Gastrocnemius medialis (tissue), 4 donors: ENCODE measurements around the gene IQGAP3. TPM values are rescaled to one million over a fixed set of nuclear protein-coding genes. Genes with fewer than 3 reads are reported as not detected.

Experiments used
- ATAC-seq, 2 donors: fragments of 150-250 bp; one replicate each; pipeline ENCODE4 v1.9.1; 2016
- DNase-seq, 2 donors: peaks; one replicate each; pipeline ENCODE4 v3.0.0-alpha.2; 2019
- H3K27ac ChIP-seq, 4 donors: fragments of 200-600 bp; sonication (generic); 1 replicate in 1 of 4; 2 replicates in 3 of 4; pipeline ENCODE4 v1.5.1; 2016 to 2018; ENCODE audit warnings: mild to moderate bottlenecking in 2 of 4, moderate library complexity in 1 of 4
- H3K27me3 ChIP-seq, 3 donors: fragments of 200-600 bp; sonication (generic) in 2 of 3; 1 replicate in 1 of 3; 2 replicates in 2 of 3; pipeline versions ENCODE4 v1.5.1 to v1.6.0; 2016 to 2019; ENCODE audit warnings: mild to moderate bottlenecking in 1 of 3, moderate library complexity in 1 of 3
- H3K36me3 ChIP-seq, 2 donors: fragments of 200-600 bp; sonication (generic) in 1 of 2; one replicate each; pipeline ENCODE4 v1.5.1; 2017 to 2018
- H3K4me1 ChIP-seq, 2 donors: fragments of 200-600 bp; sonication (generic) in 1 of 2; one replicate each; pipeline ENCODE4 v1.5.1; 2016 to 2017; ENCODE audit warnings: mild to moderate bottlenecking in 2 of 2
- H3K4me3 ChIP-seq, 4 donors: fragments of 200-600 bp; sonication (generic) in 3 of 4; 1 replicate in 1 of 4; 2 replicates in 3 of 4; pipeline ENCODE4 v1.5.1; 2016 to 2019; ENCODE audit warnings: mild to moderate bottlenecking in 2 of 4
- H3K9me3 ChIP-seq, 3 donors: fragments of 200-600 bp; sonication (generic) in 2 of 3; 1 replicate in 1 of 3; 2 replicates in 2 of 3; pipeline ENCODE4 v1.5.1; 2016 to 2019
- POLR2A ChIP-seq, 2 donors: fragments of 450-650 bp; IDR thresholded peaks; one replicate each; pipeline ENCODE4 v1.6.1; 2017; ENCODE audit warnings: antibody characterized with exemption in 2 of 2, mild to moderate bottlenecking in 2 of 2, moderate library complexity in 2 of 2
- in situ Hi-C, 4 donors: fragments of 200-750 bp; cut with MboI; loops; one replicate each; pipeline versions ENCODE4 v1.15.0 to v1.8.0; 2017; ENCODE audit warnings: low sequenced_read_pairs in 4 of 4
- intact Hi-C: fragments of 100-400 bp; cut with DNase I; formaldehyde crosslinking; loops from one replicate; pipeline ENCODE4 v1.15.1; 2023; ENCODE audit warnings: low total_unique reads
- total RNA-seq, 4 donors: library from RNA; depleted of rRNA; stranded (reverse); fragments of >200 nt; gene quantifications; one replicate each; pipeline versions ENCODE4 v1.1.0 to v1.2.3, GENCODE V29; 2016
- TF ChIP-seq, protein P1 (sequence below), 5 experiments: fragments of 450-650 bp in 3 of 5; fragments of 200-600 bp in 2 of 5; sonication (generic) in 2 of 5; IDR thresholded peaks in 4 of 5; conservative IDR thresholded peaks in 1 of 5; 1 replicate in 4 of 5; 2 replicates in 1 of 5; pipeline ENCODE4 v1.5.1; 2016 to 2019; ENCODE audit warnings: antibody characterized with exemption in 5 of 5, mild to moderate bottlenecking in 3 of 5, moderate library complexity in 3 of 5

IQGAP3 gene
- total RNA-seq, 4 donors from 2014 or later = 0.20 to 0.55 TPM; not detected in 2

GRCh38 chr1:156581661-156582387 is 9.5 kb upstream of the IQGAP3 start:
- Histone ChIP-seq H3K9me3 (no peaks in the 10 kb centered on the region), H3K36me3 (no peaks in the 10 kb centered on the region), H3K27me3 (no peaks in the 10 kb centered on the region), H3K4me1 (peaks cover 0 to 9% of the 10 kb centered on the region in 2 donors), H3K4me3 (no peak overlapping the region), H3K27ac (peak overlapping the region in 2 of 4 donors; percentile 39 to 63)
- in situ Hi-C loops = no loop called here
- no peak for TF ChIP-seq POLR2A (IDR thresholded peaks at IDR 0.05)
- TF ChIP-seq, protein P1, sequence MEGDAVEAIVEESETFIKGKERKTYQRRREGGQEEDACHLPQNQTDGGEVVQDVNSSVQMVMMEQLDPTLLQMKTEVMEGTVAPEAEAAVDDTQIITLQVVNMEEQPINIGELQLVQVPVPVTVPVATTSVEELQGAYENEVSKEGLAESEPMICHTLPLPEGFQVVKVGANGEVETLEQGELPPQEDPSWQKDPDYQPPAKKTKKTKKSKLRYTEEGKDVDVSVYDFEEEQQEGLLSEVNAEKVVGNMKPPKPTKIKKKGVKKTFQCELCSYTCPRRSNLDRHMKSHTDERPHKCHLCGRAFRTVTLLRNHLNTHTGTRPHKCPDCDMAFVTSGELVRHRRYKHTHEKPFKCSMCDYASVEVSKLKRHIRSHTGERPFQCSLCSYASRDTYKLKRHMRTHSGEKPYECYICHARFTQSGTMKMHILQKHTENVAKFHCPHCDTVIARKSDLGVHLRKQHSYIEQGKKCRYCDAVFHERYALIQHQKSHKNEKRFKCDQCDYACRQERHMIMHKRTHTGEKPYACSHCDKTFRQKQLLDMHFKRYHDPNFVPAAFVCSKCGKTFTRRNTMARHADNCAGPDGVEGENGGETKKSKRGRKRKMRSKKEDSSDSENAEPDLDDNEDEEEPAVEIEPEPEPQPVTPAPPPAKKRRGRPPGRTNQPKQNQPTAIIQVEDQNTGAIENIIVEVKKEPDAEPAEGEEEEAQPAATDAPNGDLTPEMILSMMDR (IDR thresholded peaks at IDR 0.05 in 4 of 5, conservative IDR thresholded peaks at IDR 0.05 in 1 of 5) = no peak
- ATAC-seq (peak in 1 of 2 donors; percentile 34), DNase-seq (no peak)
- intact Hi-C loops = loop anchor here (5.0 kb wide), 2 partner anchors 40 to 75 kb away; no protein-coding TSS in a partner anchor

GRCh38 chr1:156579472-156579871 is 7.1 kb upstream of the IQGAP3 start, which contains the start of gene TTC24:
TSS of gene TTC24 (plus strand) at chr1:156579723. CDS start at chr1:156581365, 1,642 bp downstream.
- Histone ChIP-seq H3K36me3 (no peaks in the 10 kb centered on the region), H3K4me1 (peaks cover 0 to 9% of the 10 kb centered on the region in 2 donors), H3K4me3 (no peak within 1 kb of the TSS), H3K27me3 (no peaks in the 10 kb centered on the region), H3K9me3 (no peaks in the 10 kb centered on the region), H3K27ac (no peak within 1 kb of the TSS)
- in situ Hi-C loops = loop anchor here in 1 of 4 donors (10.0 kb wide), 1 partner anchor 125 kb away; no protein-coding TSS in a partner anchor
- TF ChIP-seq, protein P1 (IDR thresholded peaks at IDR 0.05 in 4 of 5, conservative IDR thresholded peaks at IDR 0.05 in 1 of 5) = no peak
- TF ChIP-seq POLR2A (IDR thresholded peaks at IDR 0.05) = no peak
- no peak for DNase-seq
- no peak for ATAC-seq
- intact Hi-C loops = no loop called here

- ATAC-seq (no peak), DNase-seq (no peak)
- intact Hi-C loops = no loop called here
- in situ Hi-C loops = loop anchor here in 1 of 4 donors (10.0 kb wide), 1 partner anchor 123 kb away; no protein-coding TSS in a partner anchor
- no peaks in the 10 kb centered on the region for H3K9me3 ChIP-seq
- H3K27me3 ChIP-seq = no peaks in the 10 kb centered on the region
- no peaks in the 10 kb centered on the region for H3K36me3 ChIP-seq
- H3K4me3 ChIP-seq = no peak overlapping the region
- peaks cover 0 to 9% of the 10 kb centered on the region in 2 donors for H3K4me1 ChIP-seq
- no peak overlapping the region for H3K27ac ChIP-seq
- TF ChIP-seq, protein P1 (IDR thresholded peaks at IDR 0.05 in 4 of 5, conservative IDR thresholded peaks at IDR 0.05 in 1 of 5) = no peak
These were observed 5.7 kb upstream of the IQGAP3 start for GRCh38 chr1:156578055-156578454.

DNA sequence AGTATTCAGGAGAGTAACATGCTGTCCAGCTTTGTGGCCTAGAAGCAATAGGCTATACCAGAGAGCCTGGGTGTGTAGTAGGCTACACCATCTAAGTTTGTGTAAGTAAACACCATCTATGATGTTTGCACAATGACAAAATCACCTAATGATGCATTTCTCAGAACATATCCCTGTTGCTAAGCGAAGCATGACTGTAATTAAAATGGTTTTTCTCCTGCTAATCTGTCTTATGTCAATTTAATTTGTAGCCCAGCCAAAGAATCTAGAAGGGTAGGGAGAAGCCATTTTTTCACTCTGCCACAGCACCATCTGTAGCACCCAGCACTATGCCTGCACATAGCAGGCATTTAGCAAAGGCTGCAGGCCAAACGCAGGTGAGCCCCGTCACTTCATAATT is 5.2 kb upstream of the IQGAP3 start:
- DNase-seq = no peak
- intact Hi-C loops = no loop called here

More for the DNA sequence above, 5.2 kb upstream of the IQGAP3 start:
- no peak overlapping the region for H3K27ac ChIP-seq
- in situ Hi-C loops = loop anchor here in 1 of 4 donors (10.0 kb wide), 1 partner anchor 123 kb away; no protein-coding TSS in a partner anchor
- TF ChIP-seq, protein P1 (IDR thresholded peaks at IDR 0.05 in 4 of 5, conservative IDR thresholded peaks at IDR 0.05 in 1 of 5) = no peak
- TF ChIP-seq POLR2A (IDR thresholded peaks at IDR 0.05) = no peak
- H3K4me3 ChIP-seq = no peak overlapping the region
- ATAC-seq = no peak
- no peaks in the 10 kb centered on the region for H3K27me3 ChIP-seq
- H3K36me3 ChIP-seq = no peaks in the 10 kb centered on the region
- H3K9me3 ChIP-seq = no peaks in the 10 kb centered on the region
- peaks cover 0 to 9% of the 10 kb centered on the region in 2 donors for H3K4me1 ChIP-seq
